GM18909 (cell line): ENCODE results near the gene TXLNA.
"Not testable (repeated sequence)": the region's sequence is repeated elsewhere in the genome, so short reads cannot be mapped to it uniquely, and the experiment has no call there.

ENCODE experiments used
- ATAC-seq: cut with Tn5 transposase; IDR thresholded peaks from one replicate; pipeline ENCODE4 v1.9.1; 2021; ENCODE audit warnings: mild to moderate bottlenecking; ENCODE audit not compliant: unreplicated experiment, poor library complexity

Gene TXLNA

DNA sequence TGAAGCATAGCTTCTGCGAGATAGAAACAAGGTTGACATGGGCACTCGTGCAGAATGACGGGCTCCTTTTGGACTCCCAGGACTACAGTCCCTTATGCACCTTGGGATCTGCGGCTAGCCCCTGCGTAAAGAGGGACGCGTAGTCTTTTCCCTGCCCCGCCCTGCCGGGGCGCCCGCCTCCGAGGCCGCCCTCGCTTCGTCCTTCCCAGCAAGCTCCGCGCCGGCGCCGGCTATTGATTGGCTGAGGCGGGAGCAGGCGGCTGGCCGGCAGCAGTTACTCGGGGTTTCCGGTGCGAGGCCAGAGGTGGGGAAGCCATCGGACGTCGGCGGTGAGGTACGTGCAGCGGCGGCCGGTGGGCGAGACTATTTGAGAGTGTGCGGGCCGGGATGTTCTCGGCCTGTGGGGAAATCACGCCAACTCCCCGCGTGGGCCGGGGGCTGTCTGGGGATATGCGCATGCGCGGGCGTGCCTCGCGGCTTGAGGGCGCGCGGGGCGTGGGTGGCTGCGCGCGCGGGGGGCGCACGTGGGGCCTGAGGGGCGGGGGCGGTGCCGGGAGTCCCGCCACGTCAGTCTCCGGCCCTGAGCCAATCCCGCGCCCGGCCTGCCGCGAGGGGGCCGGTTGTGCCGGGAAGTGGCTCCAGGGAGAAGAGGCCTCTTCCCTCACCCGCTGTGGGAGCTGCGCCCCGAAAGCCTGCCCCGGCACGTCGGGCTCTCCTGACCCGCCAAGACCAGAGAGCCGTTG, at the start of gene TXLNA:
TXLNA (plus strand) TSS at position 233 of the 743 bp plus-strand sequence. CDS start 671 bp downstream, outside the sequence.
- peak; percentile 89 for ATAC-seq

DNA sequence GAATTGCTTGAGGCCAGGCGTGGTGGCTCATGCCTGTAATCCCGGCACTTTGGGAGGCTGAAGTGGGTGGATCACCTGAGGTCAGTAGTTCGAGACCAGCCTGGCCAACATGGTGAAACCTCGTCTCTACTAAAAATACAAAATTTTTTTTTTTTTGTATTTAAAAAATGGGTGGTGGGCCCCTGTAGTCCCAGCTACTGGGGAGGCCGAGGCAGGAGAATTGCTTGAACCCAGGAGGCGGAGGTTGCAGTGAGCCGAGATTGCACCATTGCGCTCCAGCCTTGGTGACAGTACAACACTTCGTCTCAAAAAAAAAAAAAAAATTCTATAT, 45.6 kb upstream of the TXLNA start:
- ATAC-seq = not testable (repeated sequence)

DNA sequence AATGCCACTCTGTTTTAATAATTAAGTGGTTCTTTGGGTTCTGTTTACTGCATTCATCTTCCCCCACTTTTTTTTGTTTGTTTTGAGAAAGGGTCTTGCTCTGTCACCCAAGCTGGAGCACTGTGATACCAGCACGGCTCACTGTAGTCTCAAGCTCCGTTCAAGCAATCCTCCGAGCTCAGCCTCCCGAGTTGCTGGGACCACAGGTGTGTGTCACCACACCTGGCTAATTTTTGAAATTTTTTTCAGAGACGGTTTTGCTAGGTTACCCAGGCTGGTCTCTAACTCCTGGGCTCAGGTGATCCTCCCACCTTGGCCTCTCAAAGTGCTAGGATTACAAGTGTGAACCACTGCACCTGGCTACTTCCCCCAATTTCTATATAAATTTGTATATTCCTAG, 42.4 kb upstream of the TXLNA start:
- no peak for ATAC-seq

DNA sequence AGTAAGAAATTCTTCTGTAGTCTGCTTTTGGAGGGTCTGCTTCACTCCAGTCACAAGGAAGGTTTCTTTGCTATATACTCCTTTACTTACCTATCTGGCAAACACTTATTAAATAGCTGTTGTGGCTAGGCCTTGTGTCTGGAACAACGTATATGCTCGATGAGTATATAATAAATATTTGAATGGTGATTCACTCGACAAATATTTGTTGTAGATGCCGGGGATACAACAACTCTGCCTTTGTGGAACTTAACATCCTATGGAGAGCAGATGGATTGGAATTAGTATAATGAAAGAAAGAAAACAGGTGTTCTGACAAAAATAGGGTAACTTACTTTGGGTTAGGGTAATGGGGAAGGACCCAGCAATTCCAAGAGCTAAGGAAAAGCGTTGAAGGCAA, 40.5 kb upstream of the TXLNA start:
- no peak for ATAC-seq

- no peak for ATAC-seq
These were observed 36.8 kb upstream of the TXLNA start for GRCh38 chr1:32142446-32143301.

DNA sequence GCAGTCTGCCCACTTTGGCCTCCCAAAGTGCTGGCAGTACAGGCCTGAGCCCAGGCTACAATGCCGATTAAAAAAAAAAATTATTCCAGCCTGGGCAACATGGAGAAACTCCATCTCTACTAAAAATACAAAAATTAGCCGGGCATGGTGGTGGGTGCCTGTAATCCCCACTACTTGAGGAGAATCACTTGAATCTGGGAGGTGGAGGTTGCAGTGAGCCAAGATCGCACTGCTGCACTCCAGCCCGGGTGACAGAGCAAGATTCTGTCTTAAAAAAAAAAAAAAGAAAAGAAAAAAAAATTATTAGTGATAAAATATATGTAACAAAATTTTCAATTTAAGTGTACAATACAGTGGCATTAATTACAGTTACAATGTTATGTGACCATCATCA, 36.2 kb upstream of the TXLNA start:
- ATAC-seq = not testable (repeated sequence)

DNA sequence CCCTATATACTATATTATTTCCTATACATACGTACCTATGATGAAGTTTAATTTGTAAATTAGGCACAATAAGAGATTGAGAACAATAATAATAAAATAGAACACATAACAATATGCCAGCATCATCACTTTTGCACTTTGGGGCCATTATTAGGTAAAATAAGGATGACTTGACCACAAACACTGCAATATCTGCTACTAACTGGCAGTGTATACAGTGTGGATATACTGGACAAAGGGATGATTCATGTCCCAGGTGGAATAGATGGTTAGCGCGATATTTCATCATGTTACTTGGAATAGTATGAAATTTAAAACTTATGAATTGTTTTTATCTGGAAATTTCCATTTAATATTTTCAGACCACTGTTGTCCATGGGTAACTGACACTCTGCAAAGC, 35.4 kb upstream of the TXLNA start:
- ATAC-seq = no peak

GRCh38 chr1:32147799-32148198, 31.7 kb upstream of the TXLNA start:
- not testable (repeated sequence) for ATAC-seq

- no peak for ATAC-seq
These were observed 28.6 kb upstream of the TXLNA start for GRCh38 chr1:32150847-32151246.

- no peak for ATAC-seq
These were observed 28.1 kb upstream of the TXLNA start for GRCh38 chr1:32151319-32151787.

GRCh38 chr1:32159189-32159588, 20.3 kb upstream of the TXLNA start:
- ATAC-seq = no peak

DNA sequence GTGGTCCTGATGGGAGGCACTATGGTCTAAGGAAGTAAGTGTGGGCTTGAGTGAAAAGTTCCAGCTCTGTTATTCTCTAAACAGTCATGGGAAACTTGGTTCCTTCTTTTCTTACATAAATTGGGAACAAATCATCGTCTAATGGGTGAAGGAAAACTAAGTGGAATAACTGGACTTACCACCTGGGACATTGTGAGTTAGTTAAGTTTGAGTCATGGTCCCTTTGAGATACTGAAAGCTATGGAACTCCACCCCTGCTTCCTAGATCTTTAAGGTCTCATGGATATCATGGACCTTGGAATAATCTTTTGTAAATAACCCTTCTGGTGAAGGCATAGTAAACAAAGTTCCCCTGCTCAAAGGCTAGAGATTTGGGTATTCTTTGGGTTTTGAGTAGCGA, 16.1 kb upstream of the TXLNA start:
- no peak for ATAC-seq

DNA sequence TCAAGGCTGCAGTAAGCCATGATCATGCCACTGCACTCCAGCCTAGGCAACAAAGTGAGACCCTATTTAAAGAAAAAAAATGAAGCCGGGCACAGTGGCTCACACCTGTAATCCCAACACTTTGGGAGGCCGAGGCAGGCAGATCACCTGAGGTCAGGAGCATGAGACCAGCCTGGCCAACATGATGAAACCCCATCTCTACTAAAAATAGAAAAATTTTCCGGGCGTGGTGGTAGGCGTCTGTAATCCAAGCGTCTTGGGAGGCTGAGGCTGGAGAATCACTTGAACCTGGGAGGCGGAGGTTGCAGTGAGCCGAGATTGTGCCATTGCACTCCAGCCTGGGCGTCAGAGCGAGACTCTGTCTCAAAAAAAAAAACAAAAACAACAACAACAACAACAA, 13.8 kb upstream of the TXLNA start:
- not testable (repeated sequence) for ATAC-seq

DNA sequence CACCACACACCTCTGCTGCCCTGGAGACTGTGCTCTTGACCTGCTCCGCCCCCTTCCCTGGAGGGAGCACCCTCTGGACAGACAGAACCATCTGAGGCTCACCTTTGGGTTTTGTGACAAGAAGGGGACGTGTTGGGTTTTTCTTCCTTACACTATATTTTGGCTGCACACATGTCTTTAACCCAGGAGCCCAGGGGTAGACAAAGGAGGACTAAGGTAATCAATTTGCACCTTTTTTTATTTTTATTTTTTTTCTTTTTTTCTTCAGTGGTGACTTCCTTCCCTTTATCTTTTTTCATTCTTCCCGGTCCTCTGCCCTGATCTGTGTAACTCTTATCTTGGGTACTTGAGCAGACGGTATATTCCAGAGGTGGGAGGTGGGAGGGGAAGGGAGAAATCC, 8.5 kb upstream of the TXLNA start:
- ATAC-seq = no peak

- no peak for ATAC-seq
These were observed 6.7 kb upstream of the TXLNA start for GRCh38 chr1:32172621-32173245.

- no peak for ATAC-seq
These were observed 889 bp upstream of the TXLNA start for GRCh38 chr1:32178380-32179192.

DNA sequence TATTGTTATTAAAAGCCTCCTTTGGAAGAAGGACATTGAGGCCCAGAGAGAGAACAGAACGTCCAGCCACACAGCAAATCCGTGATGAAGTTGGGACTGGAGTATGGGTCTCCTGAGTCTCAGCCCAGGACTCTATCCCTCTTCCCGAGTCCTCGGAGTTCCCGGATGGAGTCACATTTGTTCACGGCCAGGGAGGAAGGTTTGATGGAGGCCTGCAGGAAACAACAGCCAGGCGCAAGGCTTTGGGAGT, 357 bp upstream of the TXLNA start:
- ATAC-seq = no peak

GRCh38 chr1:32180186-32181060, 948 bp downstream of the TXLNA start:
- no peak for ATAC-seq

DNA sequence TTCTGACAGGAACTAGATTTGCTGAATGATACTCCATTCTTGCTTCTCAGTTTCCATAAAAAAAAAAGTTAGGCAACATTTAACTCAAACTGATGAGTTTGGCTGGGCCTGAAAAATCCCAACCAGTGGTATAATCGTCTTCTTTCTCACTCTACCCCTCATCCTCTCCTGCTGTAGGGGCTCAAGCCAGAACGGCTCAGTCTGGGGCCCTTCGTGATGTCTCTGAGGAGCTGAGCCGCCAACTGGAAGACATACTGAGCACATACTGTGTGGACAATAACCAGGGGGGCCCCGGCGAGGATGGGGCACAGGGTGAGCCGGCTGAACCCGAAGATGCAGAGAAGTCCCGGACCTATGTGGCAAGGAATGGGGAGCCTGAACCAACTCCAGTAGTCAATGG, 1.6 kb downstream of the TXLNA start:
- ATAC-seq = no peak

DNA sequence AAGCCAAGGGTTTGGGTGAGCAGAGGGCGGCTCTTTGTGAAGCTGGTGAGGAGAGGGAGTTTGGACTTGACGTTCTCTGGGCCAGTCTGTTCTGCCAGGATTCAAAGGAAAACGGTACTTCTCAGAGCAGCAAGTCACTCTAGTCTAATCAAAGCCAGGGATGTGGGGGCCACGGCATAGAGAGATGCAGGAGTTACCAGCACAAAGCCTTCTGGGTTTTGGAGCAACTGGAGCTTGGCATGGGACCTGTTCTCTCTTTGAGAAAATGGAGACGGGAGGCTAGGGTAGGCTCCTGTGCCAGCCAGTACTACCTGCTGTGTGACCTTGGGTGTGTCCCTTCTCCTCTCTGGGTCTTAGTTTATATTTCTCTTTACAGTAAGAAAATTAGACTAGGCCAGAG, 2.1 kb downstream of the TXLNA start:
- ATAC-seq = no peak
